Testis (tissue), 3 donors: ENCODE data around the gene UBTF. TPM values are rescaled to one million over a fixed set of nuclear protein-coding genes. Genes with fewer than 3 reads are reported as not detected.

ENCODE experiments used
- DNase-seq: peaks from one replicate; pipeline ENCODE4 v3.0.0-alpha.2; 2019
- H3K27ac ChIP-seq, 2 donors: fragments of 200-600 bp; sonication (generic); one replicate each; pipeline ENCODE4 v1.5.1; 2019
- H3K27me3 ChIP-seq: fragments of 200-600 bp; sonication (generic); one replicate; pipeline ENCODE4 v1.5.1; 2019
- H3K36me3 ChIP-seq: fragments of 200-600 bp; sonication (generic); one replicate; pipeline ENCODE4 v1.5.1; 2017; ENCODE audit warnings: low read depth; ENCODE audit errors: missing control alignments
- H3K4me1 ChIP-seq: fragments of 200-600 bp; sonication (generic); one replicate; pipeline ENCODE4 v1.5.1; 2019
- H3K4me3 ChIP-seq, 2 donors: fragments of 200-600 bp; sonication (generic); one replicate each; pipeline ENCODE4 v1.5.1; 2017 to 2019
- H3K9me3 ChIP-seq: fragments of 200-600 bp; sonication (generic); one replicate; pipeline ENCODE4 v1.5.1; 2017
- POLR2A ChIP-seq: fragments of 450-650 bp; IDR thresholded peaks from one replicate; pipeline ENCODE4 v1.6.1; 2017; ENCODE audit warnings: antibody characterized with exemption, mild to moderate bottlenecking, moderate library complexity
- WGBS, 2 donors: methylation state at CpG; one replicate each; pipeline ENCODE4 v1.1.5; 2018; 5-methylcytosine and 5-hydroxymethylcytosine counted together
- intact Hi-C: fragments of 100-400 bp; cut with DNase I; formaldehyde crosslinking; loops from one replicate; pipeline ENCODE4 v1.15.1; 2023; ENCODE audit warnings: low total_unique reads
- polyA plus RNA-seq: library from polyadenylated mRNA; stranded (reverse); fragments of 350-450 nt; fragmentation: Illumina TruSeq; extraction: RNeasy Lipid Tissue Mini Kit (QIAGEN cat#74804); gene quantifications from one replicate; pipeline ENCODE4 v1.2.3, GENCODE V29; 2014; ENCODE audit warnings: low read depth, low replicate concordance; ENCODE audit not compliant: insufficient read depth
- total RNA-seq, 2 donors: library from RNA; depleted of rRNA; stranded (reverse); fragments of >200 nt; gene quantifications; one replicate each; pipeline ENCODE4 v1.2.3, GENCODE V29; 2016
- TF ChIP-seq, protein P1 (sequence below), 3 experiments: fragments of 450-650 bp in 2 of 3; fragments of 200-600 bp in 1 of 3; sonication (generic) in 1 of 3; IDR thresholded peaks; one replicate each; pipeline ENCODE4 v1.5.1; 2016 to 2019; ENCODE audit warnings: antibody characterized with exemption in 3 of 3, mild to moderate bottlenecking in 2 of 3, moderate library complexity in 1 of 3

The UBTF gene
- total and polyA plus RNA-seq, 3 donors from 2014 or later, result 54.2 to 78.7 (median 69.6) TPM

GRCh38 chr17:44266402-44267164 is 47.1 kb upstream of the UBTF start:
- TF ChIP-seq, protein P1, sequence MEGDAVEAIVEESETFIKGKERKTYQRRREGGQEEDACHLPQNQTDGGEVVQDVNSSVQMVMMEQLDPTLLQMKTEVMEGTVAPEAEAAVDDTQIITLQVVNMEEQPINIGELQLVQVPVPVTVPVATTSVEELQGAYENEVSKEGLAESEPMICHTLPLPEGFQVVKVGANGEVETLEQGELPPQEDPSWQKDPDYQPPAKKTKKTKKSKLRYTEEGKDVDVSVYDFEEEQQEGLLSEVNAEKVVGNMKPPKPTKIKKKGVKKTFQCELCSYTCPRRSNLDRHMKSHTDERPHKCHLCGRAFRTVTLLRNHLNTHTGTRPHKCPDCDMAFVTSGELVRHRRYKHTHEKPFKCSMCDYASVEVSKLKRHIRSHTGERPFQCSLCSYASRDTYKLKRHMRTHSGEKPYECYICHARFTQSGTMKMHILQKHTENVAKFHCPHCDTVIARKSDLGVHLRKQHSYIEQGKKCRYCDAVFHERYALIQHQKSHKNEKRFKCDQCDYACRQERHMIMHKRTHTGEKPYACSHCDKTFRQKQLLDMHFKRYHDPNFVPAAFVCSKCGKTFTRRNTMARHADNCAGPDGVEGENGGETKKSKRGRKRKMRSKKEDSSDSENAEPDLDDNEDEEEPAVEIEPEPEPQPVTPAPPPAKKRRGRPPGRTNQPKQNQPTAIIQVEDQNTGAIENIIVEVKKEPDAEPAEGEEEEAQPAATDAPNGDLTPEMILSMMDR (IDR thresholded peaks at IDR 0.05), result no peak
- no peak for TF ChIP-seq POLR2A
- H3K27me3 ChIP-seq, result no peaks in the 10 kb centered on the region
- intact Hi-C loops, result no loop called here
- H3K9me3 ChIP-seq, result no peaks in the 10 kb centered on the region
- H3K4me3 ChIP-seq, result no peak overlapping the region
- DNase-seq, result no peak
- H3K4me1 ChIP-seq, result no peaks in the 10 kb centered on the region
- H3K27ac ChIP-seq, result no peak overlapping the region
- no peaks in the 10 kb centered on the region for H3K36me3 ChIP-seq
- WGBS, 2 donors, result 53 to 80% methylated on average over 7 to 9 of the region's 9 CpGs

DNA sequence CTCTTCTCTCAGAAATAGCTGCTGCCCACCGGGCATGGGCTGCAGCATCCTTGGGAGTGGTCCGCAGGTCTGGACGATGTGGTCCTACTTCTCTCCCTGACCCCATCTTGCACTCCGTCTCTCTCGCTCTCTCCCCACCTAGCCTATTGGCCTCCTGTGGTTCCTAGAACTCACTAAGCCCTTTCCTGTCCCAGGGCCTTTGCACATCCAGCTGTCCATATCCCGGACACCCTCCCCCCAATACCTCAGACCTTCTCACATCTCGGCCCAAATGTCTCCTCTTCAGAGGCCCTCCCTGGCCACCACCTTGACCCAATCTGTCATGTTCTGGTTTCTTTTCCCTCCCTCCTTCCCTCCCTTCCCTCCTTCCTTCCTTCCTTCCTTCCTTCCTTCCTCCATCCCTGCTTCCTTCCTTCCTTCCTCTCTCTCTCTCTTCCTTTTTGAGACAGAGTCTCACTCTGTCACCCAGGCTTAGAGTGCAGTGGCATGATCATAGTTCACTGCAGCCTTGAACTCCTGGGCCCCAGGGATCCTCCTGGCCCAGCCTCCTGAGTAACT is 43.9 kb upstream of the UBTF start:
- no peak for DNase-seq
- Histone ChIP-seq H3K9me3 (no peaks in the 10 kb centered on the region), H3K27me3 (no peaks in the 10 kb centered on the region), H3K4me1 (no peaks in the 10 kb centered on the region), H3K4me3 (no peak overlapping the region), H3K27ac (no peak overlapping the region), H3K36me3 (no peaks in the 10 kb centered on the region)
- WGBS, 2 donors, result 88 to 94% methylated on average over 7 of the region's 7 CpGs
- TF ChIP-seq, protein P1 (IDR thresholded peaks at IDR 0.05), result no peak
- no peak for TF ChIP-seq POLR2A
- intact Hi-C loops, result no loop called here

GRCh38 chr17:44262654-44263225 is 43.3 kb upstream of the UBTF start:
- Histone ChIP-seq H3K27ac (no peak overlapping the region), H3K4me1 (no peaks in the 10 kb centered on the region), H3K9me3 (no peaks in the 10 kb centered on the region), H3K27me3 (no peaks in the 10 kb centered on the region), H3K4me3 (no peak overlapping the region), H3K36me3 (no peaks in the 10 kb centered on the region)
- intact Hi-C loops, result no loop called here
- 76 to 88% methylated on average over 7 to 11 of the region's 11 CpGs for WGBS, 2 donors
- no peak for TF ChIP-seq POLR2A
- TF ChIP-seq, protein P1 (IDR thresholded peaks at IDR 0.05), result no peak
- DNase-seq, result no peak

DNA sequence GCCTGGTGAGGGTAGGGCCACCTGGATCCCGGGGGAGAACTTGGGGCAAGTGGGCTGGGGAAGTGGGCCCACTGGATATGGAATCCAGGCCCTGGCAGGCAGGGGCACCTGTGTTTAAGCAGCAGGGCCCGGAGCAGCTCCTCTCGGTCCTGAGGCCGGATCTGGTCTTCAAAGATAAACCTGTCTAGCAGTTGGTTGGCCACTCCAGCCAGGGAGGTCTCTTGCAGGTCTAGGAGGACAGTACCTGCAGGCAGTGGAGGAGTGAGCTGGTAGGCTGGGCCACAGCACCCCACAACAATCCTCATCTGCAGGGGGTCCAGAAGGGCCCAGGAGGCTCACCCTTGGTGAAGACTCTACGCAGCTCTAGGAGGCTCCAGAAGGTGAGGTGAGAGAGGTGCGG is 40.8 kb upstream of the UBTF start:
- H3K4me1 ChIP-seq, result no peaks in the 10 kb centered on the region
- no peaks in the 10 kb centered on the region for H3K9me3 ChIP-seq
- H3K4me3 ChIP-seq, result no peak overlapping the region
- no peaks in the 10 kb centered on the region for H3K27me3 ChIP-seq
- WGBS, 2 donors, result 92 to 98% methylated on average over 2 to 6 of the region's 6 CpGs
- no peak for TF ChIP-seq POLR2A
- TF ChIP-seq, protein P1 (IDR thresholded peaks at IDR 0.05), result no peak
- H3K27ac ChIP-seq, result no peak overlapping the region
- intact Hi-C loops, result no loop called here
- no peaks in the 10 kb centered on the region for H3K36me3 ChIP-seq
- DNase-seq, result no peak
